PC-3 (cell line): ENCODE results near the gene FOXJ3.

Experiments used
- EZH2 ChIP-seq: fragments of 300-600 bp; sonication (generic); IDR thresholded peaks from one replicate; pipeline ENCODE4 v1.6.1; 2017; ENCODE audit warnings: antibody characterized with exemption, mild to moderate bottlenecking, low read length; ENCODE audit not compliant: unreplicated experiment
- EZH2phosphoT487 ChIP-seq: fragments of 300-600 bp; sonication (generic); IDR thresholded peaks from 2 replicates; pipeline ENCODE4 v1.6.1; 2018; ENCODE audit warnings: mild to moderate bottlenecking, antibody characterized with exemption, low read length, borderline replicate concordance
- TF ChIP-seq, protein P1 (sequence below): fragments of 300-600 bp; sonication (generic); conservative IDR thresholded peaks from 2 replicates; pipeline ENCODE4 v1.5.1; 2017; ENCODE audit warnings: antibody characterized with exemption, low read depth, mild to moderate bottlenecking, low read length

DNA sequence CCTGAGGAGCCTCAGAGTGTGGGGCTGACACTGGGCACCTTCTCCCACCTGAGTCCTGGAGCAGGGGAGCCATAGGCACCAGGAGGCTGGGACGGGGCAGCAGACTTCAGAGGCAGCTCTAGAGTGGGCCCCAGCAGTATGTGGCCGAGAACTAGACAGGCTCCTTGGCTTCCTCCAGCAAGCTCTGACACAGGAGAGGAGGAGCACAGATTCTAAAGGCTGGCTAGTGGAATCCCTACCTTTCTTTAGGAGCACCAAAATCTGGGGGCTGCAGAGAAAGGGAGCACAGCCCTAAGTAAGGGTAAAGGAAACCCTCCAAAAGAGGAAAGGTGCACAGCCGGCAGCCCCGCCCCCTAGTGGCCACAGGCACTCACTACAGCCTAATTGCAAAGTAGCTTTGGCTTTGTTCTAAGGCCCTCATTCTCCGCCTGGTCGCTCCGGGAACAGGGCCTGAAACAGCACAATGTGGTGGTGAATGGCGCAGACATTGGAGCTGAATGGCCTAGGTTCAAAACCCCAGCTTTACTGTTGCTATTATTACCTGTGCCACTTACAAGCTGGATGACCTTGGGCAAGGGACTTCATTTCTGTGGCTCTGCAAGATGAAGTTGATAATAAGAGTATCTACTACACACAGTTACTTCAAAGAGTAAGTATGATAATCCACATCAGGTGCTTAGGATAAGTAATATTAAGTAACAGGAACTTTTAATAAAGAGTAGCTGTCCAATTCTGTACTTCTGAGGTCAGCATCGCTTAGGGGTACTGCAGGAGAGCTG lies 161.7 kb downstream of the FOXJ3 start:
- TF ChIP-seq, protein P1, sequence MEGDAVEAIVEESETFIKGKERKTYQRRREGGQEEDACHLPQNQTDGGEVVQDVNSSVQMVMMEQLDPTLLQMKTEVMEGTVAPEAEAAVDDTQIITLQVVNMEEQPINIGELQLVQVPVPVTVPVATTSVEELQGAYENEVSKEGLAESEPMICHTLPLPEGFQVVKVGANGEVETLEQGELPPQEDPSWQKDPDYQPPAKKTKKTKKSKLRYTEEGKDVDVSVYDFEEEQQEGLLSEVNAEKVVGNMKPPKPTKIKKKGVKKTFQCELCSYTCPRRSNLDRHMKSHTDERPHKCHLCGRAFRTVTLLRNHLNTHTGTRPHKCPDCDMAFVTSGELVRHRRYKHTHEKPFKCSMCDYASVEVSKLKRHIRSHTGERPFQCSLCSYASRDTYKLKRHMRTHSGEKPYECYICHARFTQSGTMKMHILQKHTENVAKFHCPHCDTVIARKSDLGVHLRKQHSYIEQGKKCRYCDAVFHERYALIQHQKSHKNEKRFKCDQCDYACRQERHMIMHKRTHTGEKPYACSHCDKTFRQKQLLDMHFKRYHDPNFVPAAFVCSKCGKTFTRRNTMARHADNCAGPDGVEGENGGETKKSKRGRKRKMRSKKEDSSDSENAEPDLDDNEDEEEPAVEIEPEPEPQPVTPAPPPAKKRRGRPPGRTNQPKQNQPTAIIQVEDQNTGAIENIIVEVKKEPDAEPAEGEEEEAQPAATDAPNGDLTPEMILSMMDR, result peak; percentile 98
- no peak for TF ChIP-seq EZH2phosphoT487
- no peak for TF ChIP-seq EZH2
